KBM-7 (cell line): ENCODE data around the gene ATP5F1C.
"Not testable (repeated sequence)": the region's sequence is repeated elsewhere in the genome, so short reads cannot be mapped to it uniquely, and the experiment has no call there.

ENCODE experiments used
- DNase-seq: peaks from one replicate; pipeline ENCODE4 v3.0.0-alpha.2; 2015
- in situ Hi-C: fragments of 300-500 bp; cut with MboI; formaldehyde crosslinking; loops from 2 replicates; pipeline ENCODE4 v1.14.3; 2020; ENCODE audit warnings: low sequenced_read_pairs, low pct_unique_long_range_greater_than_20kb, mixed read lengths

Gene ATP5F1C

DNA sequence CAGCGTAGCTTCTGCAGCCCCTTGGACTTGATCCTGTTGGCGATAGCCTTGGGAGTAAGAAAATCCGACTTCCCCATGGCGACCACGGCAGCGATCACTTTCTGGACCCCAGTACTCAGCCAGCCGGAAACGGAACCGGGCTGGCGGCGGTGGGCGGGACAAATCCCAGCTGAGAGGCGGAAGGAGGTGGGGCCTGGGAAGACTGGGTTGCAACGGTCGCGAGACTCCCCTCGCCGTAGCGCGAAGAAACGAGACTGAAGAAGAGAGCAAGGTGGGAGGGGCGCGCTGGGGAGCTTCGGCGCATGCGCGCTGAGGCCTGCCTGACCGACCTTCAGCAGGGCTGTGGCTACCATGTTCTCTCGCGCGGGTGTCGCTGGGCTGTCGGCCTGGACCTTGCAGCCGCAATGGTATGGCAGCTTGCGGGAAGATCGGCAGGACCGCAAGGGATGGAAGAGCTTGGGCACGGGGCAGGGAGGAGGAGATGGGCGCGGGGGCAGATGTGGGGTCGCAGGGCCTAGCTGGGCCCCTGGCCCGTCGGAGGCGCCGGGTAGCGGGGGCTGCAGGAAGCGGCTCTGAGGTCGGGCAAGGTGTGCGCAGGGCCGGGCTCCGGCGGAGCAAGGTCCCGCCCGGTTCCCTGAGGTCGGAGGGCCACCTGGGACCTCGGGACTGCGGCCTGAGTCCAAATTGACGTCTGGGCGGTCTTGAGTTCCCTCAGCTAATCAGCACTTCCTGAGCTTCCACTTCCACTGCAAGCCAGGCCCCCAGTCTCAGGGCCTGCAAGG is at the start of gene ATP5F1C, which contains the start of gene KIN:
Gene ATP5F1C (plus strand): TSS at position 321 of the 782 bp plus-strand sequence. CDS start 31 bp downstream, at position 352.
Gene KIN (minus strand): TSS at position 137 of the 782 bp plus-strand sequence. CDS start 60 bp downstream, at position 77.
- in situ Hi-C loops = no loop called here
- peak; percentile 96 for DNase-seq

DNA sequence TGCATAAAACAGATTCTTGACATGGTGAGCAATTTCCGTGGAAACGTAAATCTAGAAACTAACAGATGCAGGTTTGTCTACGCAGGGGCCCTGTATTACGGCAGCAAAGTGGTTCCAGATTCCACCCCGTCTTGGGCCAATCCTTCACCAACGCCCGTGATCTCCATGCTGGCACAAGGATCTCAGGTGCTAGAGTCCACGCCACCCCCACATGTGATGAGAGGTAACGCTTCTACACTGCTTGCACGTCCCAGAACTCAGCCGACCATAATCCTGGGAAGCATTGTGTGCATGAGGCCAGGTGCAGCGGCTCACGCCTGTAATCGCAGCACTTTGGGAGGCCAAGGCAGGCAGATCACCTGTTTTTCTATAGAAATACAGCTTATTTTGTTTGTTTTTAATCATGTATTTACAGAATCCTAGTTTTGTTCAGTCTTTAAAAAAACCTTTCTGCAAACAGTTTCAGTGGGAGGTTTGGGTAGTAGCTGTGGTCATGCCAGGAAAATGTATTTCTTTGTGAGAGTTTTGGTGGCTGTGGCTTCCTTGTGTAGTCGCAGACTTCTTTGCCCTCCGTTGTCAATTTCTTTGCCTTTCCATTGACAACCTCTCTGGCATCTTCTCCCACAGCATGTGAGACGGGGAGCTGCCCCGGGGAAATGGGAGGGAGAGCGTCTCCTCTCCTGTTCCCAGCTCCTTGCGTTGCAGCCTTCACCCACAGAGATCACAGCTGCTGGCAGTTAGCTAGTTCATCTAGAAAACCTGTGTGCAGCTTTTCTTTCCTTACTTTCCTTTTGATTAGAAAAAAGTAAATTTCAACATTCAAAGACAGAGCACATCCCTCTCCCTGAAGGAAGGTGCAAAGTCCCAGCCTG is 49.2 kb upstream of the ATP5F1C start:
- in situ Hi-C loops = no loop called here
- no peak for DNase-seq

DNA sequence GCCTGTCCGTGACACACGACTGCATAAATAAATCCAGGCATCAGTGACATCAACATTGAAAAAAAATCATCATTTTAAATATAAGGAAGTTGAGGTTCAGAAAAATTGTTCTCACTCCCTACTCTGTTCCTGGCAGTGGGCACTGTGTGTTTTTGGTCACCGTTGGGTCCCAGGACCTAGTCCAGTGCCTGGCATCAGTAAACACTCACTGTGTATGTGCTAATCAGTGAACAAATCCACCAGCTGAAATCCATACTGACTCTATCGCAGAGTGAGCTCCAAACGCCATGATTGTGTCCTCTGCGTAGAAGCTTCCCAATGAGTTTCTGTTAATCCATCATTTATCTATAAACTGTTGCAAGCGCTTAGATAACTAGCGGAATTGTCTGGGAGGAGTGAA is 43.7 kb upstream of the ATP5F1C start:
- no peak for DNase-seq
- in situ Hi-C loops = no loop called here

DNA sequence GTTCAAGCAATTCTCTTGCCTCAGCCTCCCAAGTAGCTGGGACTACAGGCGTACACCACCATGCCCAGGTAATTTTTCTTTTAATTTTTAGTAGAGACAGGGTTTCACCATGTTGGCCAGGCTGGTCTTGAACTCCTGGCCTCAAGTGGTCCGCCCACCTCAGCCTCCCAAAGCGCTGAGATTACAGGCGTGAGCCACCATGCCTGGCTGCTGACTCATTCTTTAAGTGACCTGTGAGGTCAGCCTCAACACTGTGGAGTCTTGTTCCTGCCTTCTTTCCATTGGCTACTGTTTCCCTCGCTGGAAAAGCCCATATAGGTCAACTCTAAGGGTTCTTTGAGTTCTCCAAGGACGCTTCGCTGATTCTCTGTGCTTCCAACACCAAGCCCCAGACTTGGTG is 39.3 kb upstream of the ATP5F1C start:
- not testable (repeated sequence) for DNase-seq

DNA sequence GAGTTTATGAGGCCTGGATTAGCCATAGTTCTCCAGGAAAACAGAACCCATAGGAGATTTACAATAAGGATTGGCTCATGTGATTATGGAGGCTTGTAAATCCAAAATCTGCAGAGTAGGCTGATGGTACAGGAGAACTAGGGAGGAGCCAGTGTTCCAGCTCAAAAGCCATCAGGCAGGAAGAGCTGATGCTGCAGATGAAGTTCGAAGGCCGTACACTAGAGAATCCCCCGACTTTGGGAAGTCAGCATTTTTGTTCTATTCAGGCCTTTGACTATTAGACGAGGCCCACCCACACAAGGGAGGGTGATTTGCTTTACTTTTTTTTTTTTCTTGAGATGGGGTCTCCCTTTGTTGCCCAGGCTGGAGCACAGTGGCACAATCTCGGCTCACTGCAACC is 37.8 kb upstream of the ATP5F1C start:
- in situ Hi-C loops = no loop called here
- DNase-seq = no peak

More for the DNA sequence above, 39.3 kb upstream of the ATP5F1C start:
- in situ Hi-C loops = not testable (repeated sequence)

DNA sequence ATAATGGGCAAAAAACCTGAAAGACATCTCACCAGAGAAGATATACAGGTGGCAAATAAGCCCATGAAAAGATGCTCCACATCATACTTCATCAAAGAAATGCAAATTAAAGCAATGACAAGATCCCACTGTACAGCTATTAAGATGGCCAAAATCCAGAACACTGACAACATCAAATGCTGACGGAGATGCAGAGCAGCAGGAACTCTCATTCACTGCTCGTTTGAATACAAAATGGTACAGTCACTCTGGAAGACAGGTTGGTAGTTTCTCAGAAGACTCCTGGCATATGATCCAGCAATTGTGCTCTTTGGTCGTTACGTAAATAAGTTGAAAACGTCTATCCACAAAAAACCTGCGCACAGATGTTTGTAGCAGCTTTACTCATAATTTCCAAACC is 35.7 kb upstream of the ATP5F1C start:
- in situ Hi-C loops = no loop called here

DNA sequence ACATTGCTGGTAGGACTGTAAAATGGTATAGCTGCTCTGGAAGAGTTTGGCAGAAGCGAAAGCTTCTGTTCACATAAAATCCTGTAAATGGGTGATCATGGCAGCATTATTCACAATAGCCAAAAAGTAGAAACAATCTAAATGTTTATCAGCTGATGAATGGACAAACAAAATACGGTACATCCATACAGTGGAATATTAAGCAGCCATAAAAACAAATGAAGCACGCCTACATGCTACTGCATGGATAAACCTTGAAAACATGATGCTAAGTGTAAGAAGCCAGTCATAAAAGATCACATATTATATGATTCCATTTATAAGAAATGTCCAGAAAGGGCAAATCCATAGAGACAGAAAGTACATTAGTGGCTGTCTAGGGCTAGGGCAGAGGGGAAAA is 32.9 kb upstream of the ATP5F1C start:
- in situ Hi-C loops = no loop called here
- no peak for DNase-seq

More for the DNA sequence above, 35.7 kb upstream of the ATP5F1C start:
- no peak for DNase-seq

DNA sequence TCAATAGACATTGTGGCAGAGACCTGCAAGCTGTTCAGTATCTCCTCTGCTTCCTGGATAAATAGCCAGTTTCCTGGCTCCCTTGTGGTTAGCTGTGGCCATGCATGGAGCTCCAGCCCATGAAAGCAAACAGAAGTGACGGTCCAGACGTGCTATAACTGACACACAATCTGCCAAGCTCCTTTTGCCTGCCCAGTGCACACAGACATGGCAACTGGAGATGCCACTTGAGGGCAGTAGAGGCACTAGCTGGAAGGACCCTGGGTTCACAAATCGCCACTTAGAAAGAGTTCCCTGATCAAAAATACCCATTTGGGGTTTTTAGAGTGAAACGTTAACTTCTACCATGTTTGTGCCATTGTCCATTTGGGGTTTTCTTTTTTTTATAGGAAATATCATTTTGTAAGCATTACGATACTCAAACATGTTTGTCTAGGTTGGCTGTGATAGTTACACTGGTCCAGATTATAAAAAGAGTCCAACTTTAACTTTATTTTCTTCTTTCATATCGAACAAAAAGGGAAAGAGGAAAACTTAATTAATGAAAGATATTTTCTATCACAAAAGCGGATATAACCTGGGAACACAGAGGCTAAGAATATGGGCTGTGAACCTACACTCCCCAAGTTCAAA is 31.5 kb upstream of the ATP5F1C start:
- in situ Hi-C loops = no loop called here
- DNase-seq = peak; percentile 60

DNA sequence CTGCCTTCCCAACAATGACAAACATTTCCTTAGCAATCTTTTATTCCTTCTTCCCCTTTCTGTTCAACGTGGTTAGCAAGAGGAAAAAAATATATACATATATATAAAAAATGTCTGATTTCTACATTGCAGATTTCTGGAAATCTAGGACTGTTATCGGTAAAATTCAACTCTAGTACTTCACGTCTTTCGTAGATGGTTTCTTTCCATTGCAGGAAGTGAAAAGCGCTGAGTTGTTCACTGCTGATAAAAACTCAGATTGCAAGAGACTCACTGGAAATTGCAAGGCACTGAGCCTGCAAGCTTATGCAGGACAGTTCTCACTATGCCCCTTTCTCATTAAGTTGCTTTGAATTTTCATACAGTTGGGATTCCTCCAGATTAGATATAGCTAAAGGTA is 24.0 kb upstream of the ATP5F1C start:
- in situ Hi-C loops = no loop called here
- peak; percentile 30 for DNase-seq

DNA sequence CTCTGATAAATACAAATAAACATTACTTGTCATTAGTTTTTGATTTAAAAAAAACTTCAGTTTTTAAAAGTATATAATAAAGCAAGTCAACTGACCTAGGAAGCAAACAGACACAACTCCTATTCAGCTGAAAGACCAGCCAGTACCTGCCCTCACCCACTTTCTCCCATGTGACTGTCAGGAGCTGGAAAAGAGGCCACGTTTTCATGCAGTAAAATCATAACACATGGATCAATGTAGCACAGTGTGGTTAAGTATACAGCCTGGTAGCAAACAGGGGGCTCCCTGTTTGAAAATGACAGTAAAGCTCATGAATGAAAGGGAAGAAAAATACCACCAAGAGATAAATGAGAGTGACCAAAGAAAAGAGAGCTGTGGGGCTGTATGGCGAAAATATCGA is 21.7 kb upstream of the ATP5F1C start:
- in situ Hi-C loops = no loop called here
- no peak for DNase-seq

DNA sequence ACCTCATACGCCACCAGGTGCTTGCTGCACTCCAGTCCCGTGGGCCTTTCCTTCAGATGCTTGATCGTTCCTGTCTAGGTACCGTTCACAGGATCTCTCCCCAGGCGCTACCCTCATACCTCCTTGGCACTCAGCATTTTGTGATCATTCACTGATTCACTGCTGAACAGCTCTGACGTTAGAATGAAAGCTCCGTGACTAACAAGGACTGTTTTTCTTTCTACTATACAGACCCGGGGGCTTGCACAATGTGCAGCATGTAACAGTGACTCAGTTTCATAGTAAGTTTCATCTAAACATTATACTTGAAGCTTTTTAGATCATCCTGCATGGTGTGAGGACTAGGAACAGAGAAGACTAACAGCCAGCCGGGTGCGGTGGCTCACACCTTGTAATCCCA is 20.8 kb upstream of the ATP5F1C start:
- in situ Hi-C loops = no loop called here
- DNase-seq = no peak

DNA sequence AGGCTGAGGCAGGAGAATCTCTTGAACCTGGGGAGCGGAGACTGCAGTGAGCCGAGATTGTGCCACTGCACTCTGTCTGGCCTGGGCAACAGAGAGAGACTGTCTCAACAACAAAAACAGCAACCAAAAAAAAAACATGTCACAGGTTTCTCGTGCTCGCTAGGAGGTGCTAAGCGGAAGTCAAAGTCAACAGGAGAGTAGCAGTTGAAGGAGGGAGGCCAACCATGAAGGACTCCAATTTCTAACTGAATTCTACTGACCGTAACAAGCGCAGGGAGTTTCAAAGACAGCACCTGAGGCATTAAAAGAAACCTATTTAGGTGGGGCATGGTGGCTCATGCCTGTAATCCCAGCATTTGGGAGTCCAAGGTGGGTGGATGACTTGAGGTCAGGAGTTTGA is 19.6 kb upstream of the ATP5F1C start:
- in situ Hi-C loops = no loop called here
- no peak for DNase-seq

DNA sequence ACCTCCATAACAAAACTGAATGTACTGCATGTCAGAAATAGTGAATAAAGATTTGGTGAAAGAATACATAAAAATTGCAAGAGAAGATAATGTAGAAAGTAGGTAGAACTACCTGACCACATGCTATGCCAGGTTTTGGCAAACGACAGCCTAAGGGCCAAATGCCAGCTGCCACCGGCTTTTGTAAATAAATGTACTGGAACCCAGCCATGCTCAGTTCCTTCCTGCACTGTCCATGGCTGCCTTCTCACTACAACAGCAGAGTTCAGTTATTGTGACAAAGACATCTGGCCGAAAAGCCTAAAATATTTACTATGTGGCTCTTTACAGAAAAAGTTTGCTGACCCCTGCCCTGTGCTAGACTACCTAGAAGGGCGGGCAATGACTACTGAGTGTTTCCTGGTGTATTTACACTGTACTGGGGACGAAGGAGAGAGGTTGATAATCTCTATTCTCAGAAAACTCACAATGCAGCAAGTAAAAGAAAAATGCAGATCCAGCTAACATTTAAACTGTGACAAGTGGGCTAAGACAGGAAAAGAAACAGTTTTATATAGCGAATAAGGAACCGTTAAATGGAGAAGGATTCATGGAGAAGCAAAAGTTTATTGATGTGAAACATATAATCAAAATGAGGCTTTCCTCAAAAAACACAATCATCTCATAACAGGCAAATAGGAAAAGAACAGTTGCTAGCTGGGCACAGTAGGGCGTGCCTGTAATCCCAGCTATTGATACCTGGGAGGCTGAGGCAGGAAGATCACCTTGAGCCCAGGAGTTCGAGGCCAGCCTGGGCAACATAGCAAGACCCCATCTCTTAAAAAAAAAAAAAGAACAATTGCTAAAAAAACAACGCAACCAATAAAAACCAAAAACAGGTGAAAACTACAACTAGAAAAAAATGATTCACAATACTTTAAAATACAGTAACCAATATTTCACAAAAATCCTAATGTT is 13.9 kb upstream of the ATP5F1C start:
- in situ Hi-C loops = no loop called here
- no peak for DNase-seq

DNA sequence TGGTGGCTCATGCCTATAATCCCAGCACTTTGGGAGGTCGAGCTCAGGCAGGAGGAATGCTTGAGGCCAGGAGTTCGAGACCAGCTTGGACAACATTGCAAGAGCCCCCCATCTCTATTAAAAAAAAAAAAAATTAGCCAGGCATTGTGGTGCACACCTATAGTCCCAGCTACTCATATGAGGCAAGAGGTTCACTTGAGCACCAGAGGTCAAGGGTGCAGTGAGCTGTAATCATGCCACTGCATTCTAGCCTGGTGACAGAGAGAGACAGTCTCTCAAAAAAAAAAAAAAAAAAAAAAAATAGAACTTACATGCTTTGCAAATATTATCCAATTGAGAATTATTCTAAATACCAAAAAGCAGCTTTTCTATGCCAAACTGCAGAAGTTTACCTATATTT is 11.2 kb upstream of the ATP5F1C start:
- in situ Hi-C loops = no loop called here
- no peak for DNase-seq

DNA sequence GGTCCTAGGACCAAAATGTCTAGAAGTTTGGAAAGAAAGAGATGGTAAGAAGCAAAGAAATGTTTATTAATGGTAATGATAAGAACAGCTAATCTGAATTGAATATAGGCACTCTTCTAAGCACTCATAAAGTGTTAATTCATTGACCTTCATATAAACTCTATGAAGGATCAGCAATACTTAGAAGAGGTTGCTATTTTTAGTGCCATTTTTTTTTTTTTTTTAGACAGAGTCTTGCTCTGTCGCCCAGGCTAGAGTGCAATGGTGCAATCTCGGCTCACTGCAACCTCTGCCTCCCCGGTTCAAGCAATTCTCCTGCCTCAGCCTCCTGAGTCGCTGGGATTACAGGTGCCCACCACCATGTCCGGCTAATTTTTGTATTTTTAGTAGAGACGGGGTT is 5.8 kb upstream of the ATP5F1C start:
- in situ Hi-C loops, DNase-seq: not testable (repeated sequence)

DNA sequence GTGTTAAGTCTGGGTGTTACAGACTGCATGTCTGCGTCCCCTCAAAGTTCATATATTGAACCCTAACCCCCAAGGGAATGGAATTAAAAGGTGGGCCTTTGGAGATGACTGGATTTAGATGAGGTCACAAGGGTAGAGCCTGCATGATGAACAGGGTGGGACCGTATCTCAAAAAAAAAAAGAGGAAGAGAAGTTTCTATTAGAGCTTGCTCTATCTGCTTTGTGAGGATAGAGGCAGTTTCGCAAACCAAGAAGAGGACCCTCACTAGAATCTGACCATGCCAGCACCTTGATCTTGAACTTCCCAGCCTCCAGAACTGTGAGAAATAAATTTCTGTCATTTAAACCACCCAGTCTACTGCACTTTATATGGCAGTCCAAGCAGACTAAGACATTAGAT is 1.5 kb upstream of the ATP5F1C start:
- in situ Hi-C loops = no loop called here
- DNase-seq = no peak

DNA sequence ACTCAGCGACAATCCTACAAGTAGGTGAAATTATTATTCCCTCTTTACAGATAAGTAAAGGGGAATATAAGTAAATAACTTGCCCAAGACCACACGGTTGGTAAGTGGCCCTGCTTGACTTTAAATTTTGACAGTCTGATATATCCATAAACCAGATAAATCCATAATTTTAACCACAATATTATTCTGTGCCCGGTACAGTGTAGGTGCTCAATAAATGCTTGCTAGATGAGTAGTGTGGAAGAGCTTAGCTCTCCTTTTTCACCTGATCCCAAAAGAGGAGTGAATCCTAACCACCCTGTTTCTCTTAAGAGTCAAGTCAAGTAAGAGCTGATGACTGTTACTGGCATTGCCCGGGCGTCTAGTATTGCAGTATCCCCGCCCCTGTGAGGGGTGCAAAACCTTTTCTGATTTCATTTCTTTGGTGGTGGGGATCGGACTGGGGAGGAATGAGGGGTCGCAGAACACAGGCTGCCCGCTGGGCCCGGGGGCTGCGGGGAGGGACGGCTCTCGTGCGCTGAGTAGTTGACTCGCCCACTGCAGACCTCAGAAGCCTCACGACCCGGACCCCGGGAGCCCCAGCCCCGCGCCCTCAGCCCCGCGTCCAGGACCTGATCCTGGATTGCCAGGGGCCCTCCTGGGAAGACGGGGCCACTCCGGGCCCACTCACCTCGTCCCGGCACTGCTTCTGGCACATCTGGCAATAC is 674 bp upstream of the ATP5F1C start:
- in situ Hi-C loops = no loop called here
- no peak for DNase-seq

DNA sequence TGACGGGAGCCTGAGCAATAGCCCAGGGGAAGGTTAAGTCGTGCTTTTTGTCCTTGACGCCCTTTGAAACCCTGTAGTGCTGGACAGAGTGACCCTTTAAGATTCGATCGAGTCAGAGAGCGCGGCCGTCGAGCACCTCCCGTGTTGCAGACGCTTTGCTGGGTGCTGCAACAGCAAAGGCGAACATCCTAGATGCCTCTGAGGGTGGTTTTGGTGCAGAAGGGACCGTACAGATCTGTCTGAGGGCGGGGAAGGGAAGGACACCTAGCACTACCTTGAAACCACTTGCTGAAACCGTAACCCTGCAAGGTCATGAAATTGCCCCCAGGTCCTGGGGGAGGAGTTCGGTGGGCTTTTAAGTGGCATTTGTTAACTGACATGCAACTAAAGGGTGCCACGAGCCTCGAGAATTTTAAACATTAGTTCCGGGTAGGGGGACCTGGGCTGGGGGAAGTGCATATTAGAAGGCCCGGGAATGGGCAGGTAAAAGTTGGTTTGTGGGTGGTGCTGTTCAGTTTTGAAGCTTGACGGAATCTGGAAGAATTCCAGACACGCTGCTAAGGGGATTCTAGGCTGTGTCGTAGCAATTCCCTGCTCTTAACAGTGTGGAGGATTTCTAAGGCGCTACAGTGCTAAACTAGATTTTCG is 786 bp downstream of the ATP5F1C start:
- DNase-seq = no peak
- in situ Hi-C loops = no loop called here
